Ishikawa (cell line): ENCODE results near the gene GPR82.

Experiments used
- CEBPB ChIP-seq: IDR thresholded peaks from 2 replicates; pipeline ENCODE4 v1.6.1; 2012
- CREB1 ChIP-seq: IDR thresholded peaks from 2 replicates; pipeline ENCODE4 v1.6.1; 2012; ENCODE audit warnings: low read depth
- EGR1 ChIP-seq: IDR thresholded peaks from 2 replicates; pipeline ENCODE4 v1.6.1; 2012
- EP300 ChIP-seq: IDR thresholded peaks from 2 replicates; pipeline ENCODE4 v1.6.1; 2012; ENCODE audit warnings: borderline replicate concordance
- FOXM1 ChIP-seq: IDR thresholded peaks from 2 replicates; pipeline ENCODE4 v1.6.1; 2012; ENCODE audit warnings: low read depth, borderline replicate concordance
- NFIC ChIP-seq: IDR thresholded peaks from 2 replicates; pipeline ENCODE4 v1.6.1; 2012
- RAD21 ChIP-seq: IDR thresholded peaks from 2 replicates; pipeline ENCODE4 v1.6.1; 2012; ENCODE audit warnings: low read depth
- TAF1 ChIP-seq: IDR thresholded peaks from 2 replicates; pipeline ENCODE4 v1.6.1; 2012; ENCODE audit warnings: low read depth, mild to moderate bottlenecking
- TCF12 ChIP-seq: IDR thresholded peaks from 2 replicates; pipeline ENCODE4 v1.6.1; 2012; ENCODE audit warnings: low read depth
- TEAD4 ChIP-seq: IDR thresholded peaks from 2 replicates; pipeline ENCODE4 v1.6.1; 2012
- YY1 ChIP-seq: IDR thresholded peaks from 2 replicates; pipeline ENCODE4 v1.6.1; 2012; ENCODE audit warnings: low read depth
- ZBTB7A ChIP-seq: IDR thresholded peaks from 2 replicates; pipeline ENCODE4 v1.6.1; 2012; ENCODE audit warnings: low read depth
- TF ChIP-seq, protein P1 (sequence below): IDR thresholded peaks from 2 replicates; pipeline ENCODE4 v1.6.1; 2012
- TF ChIP-seq, protein P2 (sequence below): IDR thresholded peaks from 2 replicates; pipeline ENCODE4 v1.6.1; 2012
- TF ChIP-seq, protein P3 (sequence below): IDR thresholded peaks from 2 replicates; pipeline ENCODE4 v1.6.1; 2012; ENCODE audit warnings: low read depth, mild to moderate bottlenecking

The GPR82 gene

DNA sequence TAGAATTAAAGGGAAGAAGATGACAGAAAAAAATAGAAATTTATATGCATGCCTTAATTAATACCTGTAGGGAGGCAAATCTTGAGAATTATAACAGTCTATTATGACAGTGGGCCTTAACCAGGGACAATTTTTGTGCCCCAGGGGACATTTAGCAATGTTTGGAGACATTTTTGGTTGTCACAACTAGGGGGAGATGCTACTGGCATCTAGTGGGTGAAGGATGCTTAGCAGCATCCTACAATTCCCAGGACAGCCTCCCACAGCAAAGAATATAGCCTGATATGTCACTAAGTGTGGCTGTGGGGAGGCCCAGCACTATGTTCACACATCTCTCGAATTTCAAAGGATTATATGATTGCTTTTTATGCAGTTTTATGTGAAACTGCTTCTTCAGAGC lies 10.5 kb downstream of the GPR82 start:
- TF ChIP-seq YY1, result no peak
- TF ChIP-seq EGR1, result no peak
- TF ChIP-seq ZBTB7A, result no peak
- no peak for TF ChIP-seq CEBPB
- TF ChIP-seq TAF1, result no peak
- TF ChIP-seq, protein P1, sequence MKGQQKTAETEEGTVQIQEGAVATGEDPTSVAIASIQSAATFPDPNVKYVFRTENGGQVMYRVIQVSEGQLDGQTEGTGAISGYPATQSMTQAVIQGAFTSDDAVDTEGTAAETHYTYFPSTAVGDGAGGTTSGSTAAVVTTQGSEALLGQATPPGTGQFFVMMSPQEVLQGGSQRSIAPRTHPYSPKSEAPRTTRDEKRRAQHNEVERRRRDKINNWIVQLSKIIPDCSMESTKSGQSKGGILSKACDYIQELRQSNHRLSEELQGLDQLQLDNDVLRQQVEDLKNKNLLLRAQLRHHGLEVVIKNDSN, result no peak

DNA sequence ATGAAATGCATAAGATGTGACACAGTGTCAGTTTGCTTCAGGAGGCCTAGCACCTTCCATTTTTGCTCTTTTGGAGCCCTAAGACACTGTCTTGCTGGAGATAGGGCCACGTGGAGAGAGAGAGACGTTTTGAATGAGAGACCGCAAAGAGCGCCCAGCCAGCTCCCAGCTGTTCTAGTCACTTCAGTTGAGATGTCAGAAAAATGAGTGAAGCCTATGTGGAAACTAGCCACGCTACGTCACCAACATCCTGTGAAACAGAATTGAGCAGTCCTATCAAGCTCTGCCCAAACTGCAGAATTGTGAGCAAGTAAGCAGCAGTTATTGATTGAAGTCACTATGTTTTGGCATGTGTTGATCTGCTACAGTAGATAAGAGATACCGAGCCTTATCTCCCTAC lies 13.1 kb downstream of the GPR82 start:
- TF ChIP-seq YY1 (no peak), EGR1 (no peak), TEAD4 (no peak), RAD21 (no peak), EP300 (no peak), NFIC (no peak), CEBPB (no peak), TAF1 (no peak), FOXM1 (no peak)
- TF ChIP-seq, protein P2, sequence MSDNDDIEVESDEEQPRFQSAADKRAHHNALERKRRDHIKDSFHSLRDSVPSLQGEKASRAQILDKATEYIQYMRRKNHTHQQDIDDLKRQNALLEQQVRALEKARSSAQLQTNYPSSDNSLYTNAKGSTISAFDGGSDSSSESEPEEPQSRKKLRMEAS, result no peak
- TF ChIP-seq, protein P3, sequence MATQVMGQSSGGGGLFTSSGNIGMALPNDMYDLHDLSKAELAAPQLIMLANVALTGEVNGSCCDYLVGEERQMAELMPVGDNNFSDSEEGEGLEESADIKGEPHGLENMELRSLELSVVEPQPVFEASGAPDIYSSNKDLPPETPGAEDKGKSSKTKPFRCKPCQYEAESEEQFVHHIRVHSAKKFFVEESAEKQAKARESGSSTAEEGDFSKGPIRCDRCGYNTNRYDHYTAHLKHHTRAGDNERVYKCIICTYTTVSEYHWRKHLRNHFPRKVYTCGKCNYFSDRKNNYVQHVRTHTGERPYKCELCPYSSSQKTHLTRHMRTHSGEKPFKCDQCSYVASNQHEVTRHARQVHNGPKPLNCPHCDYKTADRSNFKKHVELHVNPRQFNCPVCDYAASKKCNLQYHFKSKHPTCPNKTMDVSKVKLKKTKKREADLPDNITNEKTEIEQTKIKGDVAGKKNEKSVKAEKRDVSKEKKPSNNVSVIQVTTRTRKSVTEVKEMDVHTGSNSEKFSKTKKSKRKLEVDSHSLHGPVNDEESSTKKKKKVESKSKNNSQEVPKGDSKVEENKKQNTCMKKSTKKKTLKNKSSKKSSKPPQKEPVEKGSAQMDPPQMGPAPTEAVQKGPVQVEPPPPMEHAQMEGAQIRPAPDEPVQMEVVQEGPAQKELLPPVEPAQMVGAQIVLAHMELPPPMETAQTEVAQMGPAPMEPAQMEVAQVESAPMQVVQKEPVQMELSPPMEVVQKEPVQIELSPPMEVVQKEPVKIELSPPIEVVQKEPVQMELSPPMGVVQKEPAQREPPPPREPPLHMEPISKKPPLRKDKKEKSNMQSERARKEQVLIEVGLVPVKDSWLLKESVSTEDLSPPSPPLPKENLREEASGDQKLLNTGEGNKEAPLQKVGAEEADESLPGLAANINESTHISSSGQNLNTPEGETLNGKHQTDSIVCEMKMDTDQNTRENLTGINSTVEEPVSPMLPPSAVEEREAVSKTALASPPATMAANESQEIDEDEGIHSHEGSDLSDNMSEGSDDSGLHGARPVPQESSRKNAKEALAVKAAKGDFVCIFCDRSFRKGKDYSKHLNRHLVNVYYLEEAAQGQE, result no peak

DNA sequence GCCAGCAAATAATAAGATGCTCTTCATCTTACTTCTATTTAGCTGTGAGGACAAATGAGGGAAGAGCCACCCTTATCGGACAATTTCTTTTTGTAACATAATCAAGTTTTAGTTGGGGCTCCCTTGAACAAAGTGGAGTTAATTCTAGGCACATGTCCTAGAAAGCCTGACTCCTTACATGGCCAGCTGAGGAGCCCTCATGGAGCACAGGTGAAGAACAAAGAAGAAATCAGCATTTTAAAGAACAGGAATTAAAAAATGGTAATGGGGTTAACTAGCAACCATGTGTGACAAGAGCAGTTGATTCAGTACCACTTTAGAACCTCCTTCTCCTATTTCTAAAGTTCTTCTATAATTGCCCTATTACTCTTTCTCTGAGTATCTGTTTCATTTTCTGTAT lies 15.9 kb downstream of the GPR82 start:
- TF ChIP-seq ZBTB7A (no peak), TEAD4 (no peak), TCF12 (no peak), YY1 (no peak), TAF1 (no peak), NFIC (no peak), EGR1 (no peak), FOXM1 (no peak)
- TF ChIP-seq, protein P3, result no peak
- TF ChIP-seq, protein P1, result no peak

DNA sequence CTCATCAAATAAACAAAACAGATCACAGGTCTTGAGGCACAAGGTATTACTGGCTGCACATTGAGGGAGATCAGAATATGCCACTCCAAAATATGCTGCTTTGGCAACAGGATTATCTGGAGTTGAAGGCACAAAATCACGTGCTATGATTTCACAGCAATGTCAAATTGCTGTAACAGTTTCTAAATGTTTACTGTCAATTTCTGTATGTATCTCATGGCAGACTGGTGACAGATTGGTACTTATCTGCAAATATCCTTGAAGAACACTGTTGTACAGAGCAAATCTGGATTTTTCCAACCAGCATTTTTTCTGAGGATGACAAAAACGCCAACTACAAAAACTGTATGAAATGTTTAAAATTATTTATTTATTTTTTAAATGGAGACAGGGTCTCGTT lies 26.7 kb downstream of the GPR82 start:
- TF ChIP-seq, protein P1, result no peak
- no peak for TF ChIP-seq ZBTB7A
- no peak for TF ChIP-seq YY1
- TF ChIP-seq FOXM1, result no peak
- TF ChIP-seq EGR1, result no peak
- TF ChIP-seq RAD21, result no peak
- TF ChIP-seq, protein P3, result no peak

DNA sequence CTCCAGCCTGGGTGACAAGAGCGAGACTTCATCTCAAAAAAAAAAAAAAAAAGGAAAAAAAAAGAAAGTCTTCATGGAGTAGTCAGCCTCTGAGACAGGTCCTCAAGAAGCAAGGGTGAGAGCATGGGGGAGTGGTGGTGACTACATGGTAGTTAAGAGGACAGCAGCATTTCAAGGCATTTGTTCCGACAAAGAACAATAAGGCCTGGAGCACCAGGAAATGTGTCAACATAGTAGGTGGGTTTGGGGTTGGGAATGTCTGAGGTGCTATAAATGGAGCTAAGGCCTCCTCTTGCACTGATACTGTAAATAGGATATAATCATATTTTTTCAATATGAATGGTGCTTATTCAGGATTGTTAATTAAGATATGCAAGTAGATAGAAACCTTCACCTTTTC lies 34.4 kb downstream of the GPR82 start:
- TF ChIP-seq, protein P2, result no peak
- TF ChIP-seq, protein P1, result no peak
- TF ChIP-seq TEAD4, result no peak
- no peak for TF ChIP-seq TAF1
- TF ChIP-seq FOXM1, result no peak
- TF ChIP-seq YY1, result no peak
- TF ChIP-seq EGR1, result no peak
- TF ChIP-seq EP300, result no peak
- no peak for TF ChIP-seq ZBTB7A
- TF ChIP-seq, protein P3, result no peak
- no peak for TF ChIP-seq CREB1
- no peak for TF ChIP-seq NFIC
- TF ChIP-seq CEBPB, result no peak
- no peak for TF ChIP-seq TCF12
- TF ChIP-seq RAD21, result no peak
